Right atrium auricular region (tissue), 2 donors: ENCODE data around the gene PDE6G. TPM values are rescaled to one million over a fixed set of nuclear protein-coding genes. Genes with fewer than 3 reads are reported as not detected.

Source experiments
- DNase-seq: peaks from one replicate; pipeline ENCODE4 v3.0.0-alpha.2; 2019; ENCODE audit warnings: low spot score
- H3K27ac ChIP-seq, 2 donors: fragments of 200-600 bp; sonication (generic); 1 replicate in 1 of 2; 2 replicates in 1 of 2; pipeline ENCODE4 v1.5.1; 2016 to 2019
- H3K27me3 ChIP-seq, 2 donors: fragments of 200-600 bp; sonication (generic); one replicate each; pipeline versions ENCODE4 v1.5.1 to v1.6.0; 2017 to 2019
- H3K36me3 ChIP-seq: fragments of 200-600 bp; sonication (generic); one replicate; pipeline ENCODE4 v1.5.1; 2016
- H3K4me1 ChIP-seq, 2 donors: fragments of 200-600 bp; sonication (generic); one replicate each; pipeline versions ENCODE4 v1.5.1 to v1.6.0; 2017 to 2019
- H3K4me3 ChIP-seq, 2 donors: fragments of 200-600 bp; sonication (generic); 1 replicate in 1 of 2; 2 replicates in 1 of 2; pipeline ENCODE4 v1.5.1; 2017 to 2019; ENCODE audit warnings: mild to moderate bottlenecking in 1 of 2, moderate library complexity in 1 of 2
- H3K9me3 ChIP-seq, 2 donors: fragments of 200-600 bp; sonication (generic); one replicate each; pipeline ENCODE4 v1.5.1; 2019
- CTCF ChIP-seq, 2 donors: fragments of 200-600 bp; sonication (generic); IDR thresholded peaks; one replicate each; pipeline ENCODE4 v1.5.1; 2019; ENCODE audit warnings: antibody characterized with exemption in 2 of 2
- total RNA-seq, 2 donors: library from RNA; depleted of rRNA; stranded (reverse); fragments of >200 nt; gene quantifications; one replicate each; pipeline ENCODE4 v1.1.0, GENCODE V29; 2016

Gene PDE6G
- total RNA-seq, 2 donors from 2014 or later, result not detected

GRCh38 chr17:81701288-81702071, 45.1 kb upstream of the PDE6G start:
- no peak for DNase-seq
- Histone ChIP-seq H3K9me3 (no peaks in the 10 kb centered on the region), H3K4me3 (peak overlapping the region in 1 of 2 donors; percentile 81), H3K36me3 (peaks cover 65% of the 10 kb centered on the region), H3K27me3 (no peaks in the 10 kb centered on the region), H3K4me1 (peaks cover 0 to 52% of the 10 kb centered on the region in 2 donors), H3K27ac (peak overlapping the region in 1 of 2 donors; percentile 94)
- TF ChIP-seq CTCF (IDR thresholded peaks at IDR 0.05), result no peak

GRCh38 chr17:81700353-81701287, 44.3 kb upstream of the PDE6G start:
- H3K27ac ChIP-seq, result no peak overlapping the region
- TF ChIP-seq CTCF (IDR thresholded peaks at IDR 0.05), result no peak
- H3K4me3 ChIP-seq, result no peak overlapping the region
- peaks cover 0 to 53% of the 10 kb centered on the region in 2 donors for H3K4me1 ChIP-seq
- H3K9me3 ChIP-seq, result no peaks in the 10 kb centered on the region
- no peak for DNase-seq
- H3K36me3 ChIP-seq, result peaks cover 65% of the 10 kb centered on the region
- H3K27me3 ChIP-seq, result no peaks in the 10 kb centered on the region

GRCh38 chr17:81697261-81698044, 41.1 kb upstream of the PDE6G start:
- peak overlapping the region; percentile 71 for H3K27ac ChIP-seq
- no peak for DNase-seq
- no peaks in the 10 kb centered on the region for H3K27me3 ChIP-seq
- H3K9me3 ChIP-seq, result no peaks in the 10 kb centered on the region
- H3K4me3 ChIP-seq, result no peak overlapping the region
- peaks cover 0 to 39% of the 10 kb centered on the region in 2 donors for H3K4me1 ChIP-seq
- H3K36me3 ChIP-seq, result peaks cover 84% of the 10 kb centered on the region
- no peak for TF ChIP-seq CTCF (IDR thresholded peaks at IDR 0.05)

GRCh38 chr17:81696218-81696941, 40.0 kb upstream of the PDE6G start:
- no peak for DNase-seq
- Histone ChIP-seq H3K4me3 (no peak overlapping the region), H3K27ac (peak overlapping the region; percentile 71), H3K9me3 (no peaks in the 10 kb centered on the region), H3K4me1 (peaks cover 0 to 29% of the 10 kb centered on the region in 2 donors), H3K36me3 (peaks cover 89% of the 10 kb centered on the region), H3K27me3 (no peaks in the 10 kb centered on the region)
- TF ChIP-seq CTCF (IDR thresholded peaks at IDR 0.05), result no peak

GRCh38 chr17:81695801-81696200, 39.5 kb upstream of the PDE6G start:
- no peak overlapping the region for H3K27ac ChIP-seq
- no peak for DNase-seq
- peaks cover 0 to 23% of the 10 kb centered on the region in 2 donors for H3K4me1 ChIP-seq
- no peaks in the 10 kb centered on the region for H3K27me3 ChIP-seq
- no peak for TF ChIP-seq CTCF (IDR thresholded peaks at IDR 0.05)
- no peaks in the 10 kb centered on the region for H3K9me3 ChIP-seq
- H3K36me3 ChIP-seq, result peaks cover 89% of the 10 kb centered on the region
- H3K4me3 ChIP-seq, result no peak overlapping the region
